Lung (tissue), 12 donors: Measurements from ENCODE around the gene THEMIS. TPM values are rescaled to one million over a fixed set of nuclear protein-coding genes. Genes with fewer than 3 reads are reported as not detected.
"Not testable (repeated sequence)": the region's sequence is repeated elsewhere in the genome, so short reads cannot be mapped to it uniquely, and the experiment has no call there.

Experiments
- ATAC-seq: fragments of 200-7000 bp; cut with Tn5 transposase; one replicate; pipeline ENCODE4 v1.9.1; 2020; ENCODE audit warnings: moderate number of reproducible peaks; ENCODE audit not compliant: insufficient read depth, low FRiP score
- DNase-seq, 3 donors: peaks; one replicate each; pipeline ENCODE4 v3.0.0-alpha.2; 2013 to 2017
- H3K27ac ChIP-seq, 2 donors: one replicate each; pipeline ENCODE4 v1.5.1; 2013; ENCODE audit warnings: mild to moderate bottlenecking in 2 of 2, moderate library complexity in 2 of 2, control low read depth in 1 of 2, inconsistent platforms in 1 of 2, low read depth in 1 of 2, low read length in 1 of 2
- H3K27me3 ChIP-seq, 3 donors: one replicate each; pipeline ENCODE4 v1.5.1; 2013; ENCODE audit warnings: low read length in 2 of 3; ENCODE audit not compliant: control insufficient read depth in 3 of 3, insufficient read depth in 3 of 3
- H3K36me3 ChIP-seq, 4 donors: one replicate each; pipeline ENCODE4 v1.5.1; 2013; ENCODE audit warnings: low read length in 4 of 4, mild to moderate bottlenecking in 1 of 4, moderate library complexity in 1 of 4; ENCODE audit not compliant: control insufficient read depth in 4 of 4, insufficient read depth in 4 of 4
- H3K4me1 ChIP-seq, 5 donors: one replicate each; pipeline ENCODE4 v1.5.1; 2013; ENCODE audit warnings: low read length in 5 of 5, mild to moderate bottlenecking in 2 of 5, moderate library complexity in 1 of 5; ENCODE audit not compliant: control insufficient read depth in 5 of 5, insufficient read depth in 5 of 5
- H3K4me3 ChIP-seq: one replicate; pipeline ENCODE4 v1.5.1; 2013; ENCODE audit warnings: mild to moderate bottlenecking, control low read depth, moderate library complexity
- H3K9ac ChIP-seq, 2 donors: one replicate each; pipeline ENCODE4 v1.5.1; 2013; ENCODE audit warnings: low read length in 2 of 2, control low read depth in 1 of 2; ENCODE audit not compliant: insufficient read depth in 1 of 2
- H3K9me3 ChIP-seq, 4 donors: one replicate each; pipeline ENCODE4 v1.5.1; 2013; ENCODE audit warnings: low read length in 3 of 4, mild to moderate bottlenecking in 1 of 4, moderate library complexity in 1 of 4; ENCODE audit not compliant: control insufficient read depth in 4 of 4, insufficient read depth in 3 of 4
- CTCF ChIP-seq: IDR thresholded peaks from 2 replicates; pipeline ENCODE4 v1.5.1; 2012; ENCODE audit warnings: mild to moderate bottlenecking; ENCODE audit errors: control extremely low read depth, extremely low read depth
- WGBS, 2 donors: extraction: QIAGEN DNeasy Blood & Tissue Kit; methylation state at CpG; one replicate each; pipeline ENCODE4 v1.1.7; 2013; 5-methylcytosine and 5-hydroxymethylcytosine counted together
- polyA plus RNA-seq, 2 donors: library from polyadenylated mRNA; stranded (reverse); fragments of 200-250 nt; gene quantifications; one replicate each; pipeline ENCODE4 v1.2.1, GENCODE V29; 2013
- total RNA-seq, 2 donors: library from RNA; depleted of rRNA in 1 of 2; stranded (reverse); fragments of >200 nt in 1 of 2; gene quantifications; one replicate each; pipeline ENCODE4 v1.2.1, GENCODE V29; 2014 to 2021
- donor health status: control.
- donor health status: control.
- donor health status: Bipolar disorder and iron deficiency.
- donor health status: healthy.
- donor health status: DM: yes; HTN: yes; CAD: no.

The THEMIS gene
- total and polyA plus RNA-seq, 4 donors = 0.22 to 0.86 (median 0.54) TPM

GRCh38 chr6:127933852-127934840, 33.3 kb upstream of the THEMIS start:
- TF ChIP-seq CTCF = no peak
- Histone ChIP-seq H3K4me1 (no peaks in the 10 kb centered on the region), H3K27ac (no peak overlapping the region), H3K9ac (no peak overlapping the region), H3K27me3 (no peaks in the 10 kb centered on the region), H3K9me3 (peaks cover 0 to 6% (median 2%) of the 10 kb centered on the region in 4 donors), H3K4me3 (no peak overlapping the region), H3K36me3 (no peaks in the 10 kb centered on the region)
- no peak for DNase-seq
- ATAC-seq = no peak
- 90% methylated on average over 7 of the region's 7 CpGs for WGBS, 2 donors

GRCh38 chr6:127933137-127933536, 32.3 kb upstream of the THEMIS start:
- no peak for TF ChIP-seq CTCF
- DNase-seq (no peak), ATAC-seq (no peak)
- Histone ChIP-seq H3K4me1 (no peaks in the 10 kb centered on the region), H3K4me3 (no peak overlapping the region), H3K27ac (no peak overlapping the region), H3K9ac (no peak overlapping the region), H3K9me3 (peaks cover 0 to 6% (median 2%) of the 10 kb centered on the region in 4 donors), H3K36me3 (no peaks in the 10 kb centered on the region), H3K27me3 (no peaks in the 10 kb centered on the region)
- 97 to 98% methylated on average over 1 of the region's 1 CpG for WGBS, 2 donors

GRCh38 chr6:127932708-127933107, 31.9 kb upstream of the THEMIS start:
- Histone ChIP-seq H3K9me3 (peaks cover 0 to 6% (median 2%) of the 10 kb centered on the region in 4 donors), H3K4me3 (no peak overlapping the region), H3K36me3 (no peaks in the 10 kb centered on the region), H3K4me1 (no peaks in the 10 kb centered on the region), H3K27me3 (no peaks in the 10 kb centered on the region), H3K27ac (no peak overlapping the region), H3K9ac (no peak overlapping the region)
- TF ChIP-seq CTCF = no peak
- DNase-seq (no peak), ATAC-seq (no peak)
- WGBS, 2 donors = 85 to 91% methylated on average over 5 of the region's 5 CpGs

- not testable (repeated sequence) for DNase-seq, H3K4me3 ChIP-seq, H3K9me3 ChIP-seq, H3K9ac ChIP-seq, H3K27ac ChIP-seq, ATAC-seq, H3K4me1 ChIP-seq, H3K36me3 ChIP-seq, H3K27me3 ChIP-seq
- WGBS, 2 donors = 94 to 97% methylated on average over 9 to 10 of the region's 10 CpGs
Observed at GRCh38 chr6:127926441-127926840, 25.6 kb upstream of the THEMIS start.
